Measurements from ENCODE around the gene COQ7. TPM values are rescaled to one million over a fixed set of nuclear protein-coding genes. Genes with fewer than 3 reads are reported as not detected.

The COQ7 gene
- total RNA-seq, 2 donors from 2014 or later = 31.1 to 32.4 TPM

DNA sequence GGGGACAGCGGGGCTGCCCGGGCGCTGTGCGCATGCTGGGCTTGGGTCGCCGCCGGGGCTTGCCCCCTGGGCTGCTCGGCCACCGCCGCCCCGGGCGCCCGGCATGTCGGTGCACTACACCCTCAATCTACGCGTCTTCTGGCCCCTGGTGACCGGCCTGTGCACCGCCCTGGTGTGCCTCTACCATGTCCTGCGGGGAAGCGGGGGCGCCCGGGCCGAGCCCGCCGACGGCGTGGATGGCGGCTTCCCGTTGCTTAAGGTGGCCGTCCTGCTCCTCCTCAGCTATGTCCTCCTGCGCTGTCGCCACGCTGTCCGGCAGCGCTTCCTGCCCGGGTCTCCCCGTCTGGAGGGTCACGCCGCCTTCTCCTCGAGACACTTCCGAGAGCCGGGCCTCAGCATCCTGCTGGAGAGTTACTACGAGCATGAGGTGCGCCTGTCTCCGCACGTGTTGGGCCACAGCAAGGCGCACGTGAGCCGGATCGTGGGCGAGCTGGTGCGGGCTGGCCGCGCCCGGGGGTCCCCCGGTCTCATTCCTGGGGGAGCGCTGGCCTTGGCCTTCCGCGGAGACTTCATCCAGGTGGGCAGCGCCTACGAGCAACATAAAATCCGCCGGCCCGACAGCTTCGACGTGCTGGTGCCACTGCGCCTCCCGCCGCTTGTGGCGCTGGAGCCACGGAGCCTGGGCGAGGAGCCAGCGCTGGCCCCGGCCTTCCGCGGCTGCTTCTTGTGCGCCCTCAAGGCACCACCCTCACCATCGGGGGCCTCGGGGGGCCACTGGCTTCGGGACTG is 47.1 kb downstream of the COQ7 start:
- intact Hi-C loops (cut with DNase I) = loop anchor here (5.0 kb wide), 1 partner anchor 42 kb away; no protein-coding TSS in a partner anchor
- Histone ChIP-seq H3K4me1 (replicated peaks) (peaks cover 8% of the 10 kb centered on the region), H3K36me3 (no peaks in the 10 kb centered on the region), H3K27me3 (replicated peaks; ENCODE audit: insufficient read depth) (no peaks in the 10 kb centered on the region), H3K9me3 (no peaks in the 10 kb centered on the region), H3K4me3 (peak overlapping the region; percentile 57 to 67), H3K27ac (peak overlapping the region; percentile 86 to 89)
- 2% methylated on average over 75 of the region's 80 CpGs for WGBS
- peak; percentile 55 for DNase-seq (ENCODE audit: low spot score)
- TF ChIP-seq, protein P1, sequence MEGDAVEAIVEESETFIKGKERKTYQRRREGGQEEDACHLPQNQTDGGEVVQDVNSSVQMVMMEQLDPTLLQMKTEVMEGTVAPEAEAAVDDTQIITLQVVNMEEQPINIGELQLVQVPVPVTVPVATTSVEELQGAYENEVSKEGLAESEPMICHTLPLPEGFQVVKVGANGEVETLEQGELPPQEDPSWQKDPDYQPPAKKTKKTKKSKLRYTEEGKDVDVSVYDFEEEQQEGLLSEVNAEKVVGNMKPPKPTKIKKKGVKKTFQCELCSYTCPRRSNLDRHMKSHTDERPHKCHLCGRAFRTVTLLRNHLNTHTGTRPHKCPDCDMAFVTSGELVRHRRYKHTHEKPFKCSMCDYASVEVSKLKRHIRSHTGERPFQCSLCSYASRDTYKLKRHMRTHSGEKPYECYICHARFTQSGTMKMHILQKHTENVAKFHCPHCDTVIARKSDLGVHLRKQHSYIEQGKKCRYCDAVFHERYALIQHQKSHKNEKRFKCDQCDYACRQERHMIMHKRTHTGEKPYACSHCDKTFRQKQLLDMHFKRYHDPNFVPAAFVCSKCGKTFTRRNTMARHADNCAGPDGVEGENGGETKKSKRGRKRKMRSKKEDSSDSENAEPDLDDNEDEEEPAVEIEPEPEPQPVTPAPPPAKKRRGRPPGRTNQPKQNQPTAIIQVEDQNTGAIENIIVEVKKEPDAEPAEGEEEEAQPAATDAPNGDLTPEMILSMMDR (IDR thresholded peaks at IDR 0.05) = peak in 2 of 4 experiments; percentile 14 to 39
- TF ChIP-seq POLR2A (IDR thresholded peaks at IDR 0.05) (no peak), POLR2AphosphoS5 (IDR thresholded peaks at IDR 0.05) (peak; percentile 39)

DNA sequence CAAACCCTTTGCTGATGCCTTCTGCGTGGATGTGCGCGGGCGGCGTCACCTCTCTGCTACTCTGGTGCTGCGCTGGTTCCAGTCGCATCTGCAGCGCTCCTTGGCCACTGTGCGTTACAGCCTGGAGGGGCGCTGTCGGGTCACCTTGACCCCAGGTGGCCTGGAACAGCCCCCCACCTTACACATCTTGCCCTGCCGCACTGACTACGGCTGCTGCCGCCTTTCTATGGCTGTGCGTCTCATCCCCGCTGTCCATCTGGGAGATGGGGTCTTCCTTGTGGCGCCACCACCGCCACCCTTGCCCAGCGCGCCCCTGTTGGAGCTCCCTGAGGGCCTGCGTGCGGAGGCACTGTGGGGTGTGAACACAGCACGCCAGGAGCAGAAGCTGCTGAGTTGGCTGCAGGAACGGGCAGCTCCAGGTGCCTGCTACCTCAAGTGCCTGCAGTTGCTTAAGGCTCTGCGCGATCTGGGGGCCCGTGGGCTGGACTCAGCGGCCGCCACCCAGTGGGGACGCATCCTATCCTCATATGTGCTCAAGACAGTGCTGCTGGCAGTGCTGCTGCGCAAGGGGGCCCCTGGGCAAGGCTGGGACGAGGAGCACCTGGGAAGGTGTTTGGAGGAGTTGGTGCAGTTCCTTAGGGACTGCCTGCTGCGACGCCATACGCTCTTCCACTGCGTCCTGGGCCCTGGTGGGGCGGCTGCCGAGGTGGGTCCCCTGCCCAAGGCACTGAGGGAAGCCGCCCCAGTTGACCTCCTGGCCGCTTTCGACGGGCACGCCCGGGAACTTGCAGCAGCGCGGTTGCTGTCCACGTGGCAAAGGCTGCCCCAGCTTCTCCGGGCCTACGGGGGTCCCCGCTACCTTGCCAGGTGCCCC is 48.0 kb downstream of the COQ7 start:
- peak overlapping the region; percentile 86 to 89 for H3K27ac ChIP-seq
- TF ChIP-seq, protein P1 (IDR thresholded peaks at IDR 0.05) = no peak
- TF ChIP-seq POLR2A (IDR thresholded peaks at IDR 0.05) (no peak), POLR2AphosphoS5 (IDR thresholded peaks at IDR 0.05) (no peak)
- 84% methylated on average over 50 of the region's 50 CpGs for WGBS
- H3K9me3 ChIP-seq = no peaks in the 10 kb centered on the region
- intact Hi-C loops (cut with DNase I) = no loop called here
- DNase-seq (ENCODE audit: low spot score) = no peak
- peak overlapping the region; percentile 57 to 67 for H3K4me3 ChIP-seq
- no peaks in the 10 kb centered on the region for H3K27me3 ChIP-seq (replicated peaks; ENCODE audit: insufficient read depth)
- H3K36me3 ChIP-seq = no peaks in the 10 kb centered on the region
- peaks cover 8% of the 10 kb centered on the region for H3K4me1 ChIP-seq (replicated peaks)

DNA sequence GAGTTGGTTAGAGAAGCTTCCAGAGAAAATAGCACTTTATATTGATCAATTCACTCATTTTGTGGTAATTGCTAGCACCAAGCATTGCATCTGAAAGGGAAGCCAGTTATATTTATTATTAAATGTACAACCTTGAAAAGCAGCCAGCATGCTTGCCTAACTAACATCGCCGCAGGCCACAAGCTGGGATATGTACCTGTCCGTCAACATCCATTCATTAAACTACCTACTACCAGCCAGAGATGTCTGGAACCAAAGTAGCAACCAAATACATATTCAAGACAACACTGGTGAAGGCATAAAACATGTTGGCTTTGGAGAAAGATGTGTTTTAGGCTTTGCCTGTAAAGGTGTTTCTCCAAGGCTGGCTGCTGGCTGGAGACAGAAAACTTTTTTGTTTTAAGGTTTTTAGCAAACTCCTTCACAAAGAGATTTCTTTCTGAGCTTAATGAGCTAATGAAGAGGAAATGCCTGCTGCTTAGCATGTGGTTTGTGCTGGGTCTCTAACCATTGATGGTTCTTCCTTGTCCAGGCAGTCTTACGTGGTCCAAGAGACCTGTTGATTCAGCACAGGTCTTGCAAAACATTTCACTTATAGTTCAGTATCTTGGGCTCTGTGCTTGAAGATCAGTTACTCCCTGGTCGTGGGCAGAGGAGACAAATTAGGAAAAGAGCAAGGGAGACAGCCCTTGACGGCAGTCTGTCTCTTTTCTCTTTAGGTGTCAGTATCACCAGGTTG is 49.5 kb downstream of the COQ7 start:
- peaks cover 8% of the 10 kb centered on the region for H3K4me1 ChIP-seq (replicated peaks)
- WGBS = 43% methylated on average over 6 of the region's 6 CpGs
- H3K27ac ChIP-seq = peak overlapping the region; percentile 15 to 20
- no peak for TF ChIP-seq POLR2A (IDR thresholded peaks at IDR 0.05)
- TF ChIP-seq POLR2AphosphoS5 (IDR thresholded peaks at IDR 0.05) = no peak
- TF ChIP-seq, protein P1 (IDR thresholded peaks at IDR 0.05) = no peak
- no peaks in the 10 kb centered on the region for H3K27me3 ChIP-seq (replicated peaks; ENCODE audit: insufficient read depth)
- no peak overlapping the region for H3K4me3 ChIP-seq
- no peak for DNase-seq (ENCODE audit: low spot score)
- H3K9me3 ChIP-seq = no peaks in the 10 kb centered on the region
- intact Hi-C loops (cut with DNase I) = no loop called here
- H3K36me3 ChIP-seq = no peaks in the 10 kb centered on the region

DNA sequence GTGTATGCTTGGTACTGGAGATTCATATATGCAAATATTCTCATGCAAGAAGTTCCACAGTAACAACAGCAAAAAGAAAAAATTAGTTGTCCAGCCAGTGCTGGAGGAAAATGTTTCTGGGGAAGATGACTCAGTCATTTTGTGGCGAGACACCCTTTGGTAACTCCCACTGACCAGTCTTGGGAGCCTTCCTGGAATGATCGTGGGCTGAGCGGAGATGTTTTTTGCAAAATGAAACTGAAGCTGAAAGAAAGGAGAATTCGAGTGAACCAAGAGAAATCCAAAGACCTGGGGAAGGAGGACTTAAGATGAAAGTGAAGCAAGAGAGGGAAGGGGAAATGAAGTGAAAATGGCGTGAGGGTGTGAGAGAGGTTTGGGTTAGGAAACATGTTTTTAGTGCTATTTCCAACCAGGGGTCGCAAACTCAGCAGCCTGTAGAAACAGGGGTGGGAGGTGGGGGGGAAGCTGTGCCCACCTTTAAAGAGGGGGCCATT is 51.6 kb downstream of the COQ7 start:
- 25% methylated on average over 6 of the region's 6 CpGs for WGBS
- peaks cover 8% of the 10 kb centered on the region for H3K4me1 ChIP-seq (replicated peaks)

More for the DNA sequence above, 51.6 kb downstream of the COQ7 start:
- H3K27me3 ChIP-seq (replicated peaks; ENCODE audit: insufficient read depth) = no peaks in the 10 kb centered on the region
- H3K27ac ChIP-seq = peak overlapping the region; percentile 28 to 43
- no peaks in the 10 kb centered on the region for H3K36me3 ChIP-seq
- TF ChIP-seq, protein P1 (IDR thresholded peaks at IDR 0.05) = no peak
- TF ChIP-seq POLR2AphosphoS5 (IDR thresholded peaks at IDR 0.05) (peak; percentile 49), POLR2A (IDR thresholded peaks at IDR 0.05) (no peak)
- peak overlapping the region in 1 of 2 donors; percentile 1 for H3K4me3 ChIP-seq
- H3K9me3 ChIP-seq = no peaks in the 10 kb centered on the region
- intact Hi-C loops (cut with DNase I) = no loop called here
- no peak for DNase-seq (ENCODE audit: low spot score)

Data from prostate gland (tissue), 2 donors.